ENCODE data around the gene RPS19. TPM values are rescaled to one million over a fixed set of nuclear protein-coding genes. Genes with fewer than 3 reads are reported as not detected.

RPS19 gene
- total RNA-seq, 4 donors from 2014 or later, result 1,057 to 2,332 (median 1,706) TPM

- Histone ChIP-seq H3K9me3 (no peaks in the 10 kb centered on the region), H3K27ac (no peak overlapping the region), H3K4me3 (no peak overlapping the region), H3K36me3 (peaks cover 97% of the 10 kb centered on the region), H3K4me1 (no peaks in the 10 kb centered on the region), H3K27me3 (no peaks in the 10 kb centered on the region)
- DNase-seq (ENCODE audit: low spot score in 2 of 2), result no peak
- TF ChIP-seq CTCF (IDR thresholded peaks at IDR 0.05) (no peak), EP300 (IDR thresholded peaks at IDR 0.05) (no peak), POLR2A (IDR thresholded peaks at IDR 0.05) (no peak), POLR2AphosphoS5 (IDR thresholded peaks at IDR 0.05) (no peak)
- WGBS, result 92% methylated on average over 11 of the region's 19 CpGs
Measured at GRCh38 chr19:41903193-41903953, 43.3 kb downstream of the RPS19 start.

- Histone ChIP-seq H3K36me3 (peaks cover 90% of the 10 kb centered on the region), H3K27ac (no peak overlapping the region), H3K27me3 (no peaks in the 10 kb centered on the region), H3K4me1 (no peaks in the 10 kb centered on the region), H3K9me3 (no peaks in the 10 kb centered on the region), H3K4me3 (no peak overlapping the region)
- no peak for DNase-seq (ENCODE audit: low spot score in 2 of 2)
- 79% methylated on average over 21 of the region's 30 CpGs for WGBS
- TF ChIP-seq POLR2A (IDR thresholded peaks at IDR 0.05) (no peak), EP300 (IDR thresholded peaks at IDR 0.05) (no peak), CTCF (IDR thresholded peaks at IDR 0.05) (no peak), POLR2AphosphoS5 (IDR thresholded peaks at IDR 0.05) (no peak)
Measured at GRCh38 chr19:41904118-41904870, 44.2 kb downstream of the RPS19 start.

- no peaks in the 10 kb centered on the region for H3K9me3 ChIP-seq
- peaks cover 79% of the 10 kb centered on the region for H3K36me3 ChIP-seq
- H3K27ac ChIP-seq, result no peak overlapping the region
- no peak for TF ChIP-seq POLR2AphosphoS5 (IDR thresholded peaks at IDR 0.05)
- TF ChIP-seq CTCF (IDR thresholded peaks at IDR 0.05), result no peak
- no peak for TF ChIP-seq EP300 (IDR thresholded peaks at IDR 0.05)
- TF ChIP-seq POLR2A (IDR thresholded peaks at IDR 0.05), result no peak
- no peaks in the 10 kb centered on the region for H3K4me1 ChIP-seq
- H3K4me3 ChIP-seq, result no peak overlapping the region
- no peak for DNase-seq (ENCODE audit: low spot score in 2 of 2)
- H3K27me3 ChIP-seq, result no peaks in the 10 kb centered on the region
- WGBS, result 89% methylated on average over 20 of the region's 24 CpGs
Measured at GRCh38 chr19:41905273-41906002, 45.4 kb downstream of the RPS19 start.

GRCh38 chr19:41906271-41906670 lies 46.2 kb downstream of the RPS19 start:
- Histone ChIP-seq H3K4me1 (no peaks in the 10 kb centered on the region), H3K4me3 (no peak overlapping the region), H3K9me3 (no peaks in the 10 kb centered on the region), H3K36me3 (peaks cover 72% of the 10 kb centered on the region), H3K27me3 (peaks cover 1% of the 10 kb centered on the region), H3K27ac (no peak overlapping the region)
- no peak for DNase-seq (ENCODE audit: low spot score in 2 of 2)
- no peak for TF ChIP-seq EP300 (IDR thresholded peaks at IDR 0.05)
- TF ChIP-seq POLR2AphosphoS5 (IDR thresholded peaks at IDR 0.05), result no peak
- no peak for TF ChIP-seq CTCF (IDR thresholded peaks at IDR 0.05)
- TF ChIP-seq POLR2A (IDR thresholded peaks at IDR 0.05), result no peak
- 81% methylated on average over 5 of the region's 9 CpGs for WGBS

Data from suprapubic skin (tissue), 4 donors.